GM15510 (cell line): Measurements from ENCODE around the gene IFI44L.

Experiments used
- POLR2A ChIP-seq: IDR thresholded peaks from 3 replicates; pipeline ENCODE4 v1.6.1; 2011; ENCODE audit warnings: borderline replicate concordance; ENCODE audit not compliant: insufficient read length; ENCODE audit errors: extremely low read depth

IFI44L gene

DNA sequence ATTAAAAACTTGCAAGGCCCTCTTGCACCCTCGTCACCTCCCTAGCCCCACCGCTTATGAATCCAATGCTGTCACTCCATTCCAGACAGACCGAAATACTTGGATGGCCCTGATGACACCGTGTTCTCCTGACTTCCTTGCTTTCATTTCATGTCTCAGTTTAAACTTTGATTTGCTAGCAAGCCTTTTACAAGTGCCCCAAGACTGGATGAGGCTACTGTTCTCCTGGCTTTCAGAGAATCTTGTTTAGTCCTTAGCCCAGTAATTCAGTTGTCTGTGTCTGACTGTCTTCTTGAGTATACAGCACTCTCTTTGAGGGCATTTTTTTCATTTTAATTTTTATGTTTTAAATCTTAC lies 824 bp upstream of the IFI44L start:
- no peak for TF ChIP-seq POLR2A

DNA sequence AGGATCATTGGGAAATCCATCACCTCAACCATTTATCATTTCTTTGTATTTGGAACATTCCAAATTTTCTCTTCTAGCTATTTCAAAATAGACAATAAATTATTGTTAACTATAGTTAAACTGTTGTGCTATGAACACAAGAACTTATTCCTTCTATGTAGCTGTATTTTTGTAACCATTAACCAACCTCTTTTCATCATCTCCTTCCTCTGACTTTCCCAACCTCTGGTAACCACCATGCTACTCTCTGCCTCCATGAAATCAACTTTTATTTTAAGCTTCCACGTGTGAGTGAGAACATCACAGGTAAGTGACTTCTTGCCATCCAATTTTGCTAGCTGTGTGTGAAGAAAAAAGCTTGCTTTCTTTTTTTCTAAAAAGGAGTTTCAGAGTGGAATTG lies 418 bp downstream of the IFI44L start:
- no peak for TF ChIP-seq POLR2A

DNA sequence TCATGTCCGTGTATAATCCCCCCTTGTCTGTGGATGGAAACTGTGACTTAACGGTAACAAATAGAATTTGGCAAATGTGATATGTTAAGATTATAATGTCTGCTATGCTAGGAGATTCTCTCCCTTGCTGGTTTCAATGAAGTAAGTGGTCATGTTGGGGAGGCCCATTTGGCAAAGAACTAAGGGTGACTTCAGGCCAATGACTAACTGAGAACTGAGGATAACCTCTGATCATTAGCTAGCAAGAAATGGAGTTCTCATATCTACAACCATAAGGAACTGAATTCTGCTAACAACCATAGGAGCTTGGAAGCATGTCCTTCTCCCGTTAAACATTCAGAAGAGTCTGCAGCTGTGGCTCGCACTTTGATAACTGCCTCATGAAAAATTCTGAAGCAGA lies 2.3 kb downstream of the IFI44L start:
- no peak for TF ChIP-seq POLR2A

DNA sequence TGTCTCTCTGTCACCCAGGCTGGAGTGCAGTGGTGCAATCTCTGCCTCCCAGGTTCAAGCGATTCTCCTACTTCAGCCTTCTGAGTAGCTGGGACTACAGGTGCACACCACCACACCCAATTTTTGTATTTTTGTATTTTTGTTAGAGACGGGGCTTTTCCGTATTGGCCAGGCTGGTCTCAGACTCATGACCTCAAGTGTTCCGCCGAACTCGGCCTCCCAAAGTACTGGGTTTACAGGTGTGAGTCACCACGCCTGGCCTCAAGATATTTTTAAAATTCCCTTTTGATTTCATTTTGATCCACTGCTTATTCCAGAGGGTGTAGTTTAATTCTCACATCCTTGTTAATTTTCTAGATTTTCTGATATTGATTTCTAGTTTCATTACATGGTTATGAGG lies 3.8 kb downstream of the IFI44L start:
- TF ChIP-seq POLR2A: no peak

DNA sequence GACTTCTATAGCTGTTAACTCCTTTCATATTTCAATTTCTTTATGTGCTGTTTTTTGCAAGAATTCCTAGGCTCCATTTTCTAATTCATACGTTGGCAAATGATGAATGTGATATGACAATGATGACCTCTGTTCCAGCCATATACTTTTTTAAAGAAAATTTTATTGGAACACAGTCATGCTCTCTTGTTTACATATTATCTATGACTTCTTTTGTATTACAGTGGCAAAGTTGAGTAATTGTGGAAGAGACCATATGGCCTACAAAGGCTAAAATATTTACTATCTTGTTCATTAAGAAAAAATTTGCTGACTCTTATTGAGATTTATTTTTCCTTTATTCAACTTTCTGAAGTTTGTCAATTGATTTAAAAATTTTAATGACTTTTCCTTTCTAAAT lies 7.1 kb downstream of the IFI44L start:
- TF ChIP-seq POLR2A: no peak

DNA sequence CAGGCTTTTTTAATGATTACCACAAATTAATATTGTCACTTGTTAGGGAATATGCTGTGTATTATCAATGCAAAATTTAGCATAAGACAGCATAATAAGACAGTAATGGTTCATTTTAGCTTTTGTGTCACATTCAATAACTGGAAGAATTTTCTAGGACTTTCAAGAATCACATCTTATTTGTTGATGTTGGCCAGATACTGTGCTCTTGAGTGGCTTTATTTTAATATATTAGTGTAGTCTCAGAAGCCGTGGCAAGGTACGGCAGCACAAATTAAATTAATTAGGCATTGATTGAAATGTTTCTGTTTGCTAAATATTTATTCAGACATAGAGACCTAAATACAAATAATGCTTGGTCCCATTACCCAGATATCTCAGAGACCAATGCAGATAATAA lies 10.4 kb downstream of the IFI44L start:
- no peak for TF ChIP-seq POLR2A

DNA sequence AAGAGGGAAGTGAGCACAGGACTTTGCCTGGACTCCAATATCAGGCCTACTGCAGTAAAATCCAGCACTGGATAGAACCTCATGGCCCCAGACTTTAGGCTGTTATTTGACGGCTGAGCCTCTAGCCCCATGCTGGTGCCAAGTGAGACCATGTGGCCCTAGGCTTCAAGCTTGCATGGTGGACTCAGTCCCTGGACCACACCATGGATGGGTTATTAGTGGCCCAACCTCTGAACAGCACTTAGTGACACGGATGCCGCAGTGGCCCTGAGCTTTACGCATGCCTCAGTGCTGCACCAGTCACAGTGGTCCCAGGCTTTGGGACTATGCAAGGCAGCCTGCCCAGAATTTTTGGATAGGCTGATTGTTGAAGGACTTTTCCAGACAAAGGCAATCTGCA lies 13.0 kb downstream of the IFI44L start:
- TF ChIP-seq POLR2A: peak; percentile 46

DNA sequence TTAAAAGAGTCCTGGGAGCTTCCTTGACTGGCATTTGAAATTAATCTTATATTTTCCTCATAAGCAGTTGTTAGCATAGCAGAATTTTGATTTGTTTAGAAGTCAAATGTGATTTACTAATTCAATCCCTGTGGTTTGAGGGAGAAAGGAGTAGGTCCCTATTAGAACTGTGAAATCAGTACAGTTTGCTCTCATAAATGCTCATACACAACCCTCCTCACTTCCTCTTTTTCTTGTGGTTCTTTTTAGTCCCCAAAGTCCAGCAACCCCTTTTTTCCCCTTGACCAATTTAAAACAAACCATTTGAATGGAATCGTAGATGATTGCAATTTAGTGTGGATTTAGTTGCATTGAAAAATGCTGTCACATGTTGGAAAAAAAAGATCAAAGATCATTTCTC lies 20.2 kb downstream of the IFI44L start:
- no peak for TF ChIP-seq POLR2A

DNA sequence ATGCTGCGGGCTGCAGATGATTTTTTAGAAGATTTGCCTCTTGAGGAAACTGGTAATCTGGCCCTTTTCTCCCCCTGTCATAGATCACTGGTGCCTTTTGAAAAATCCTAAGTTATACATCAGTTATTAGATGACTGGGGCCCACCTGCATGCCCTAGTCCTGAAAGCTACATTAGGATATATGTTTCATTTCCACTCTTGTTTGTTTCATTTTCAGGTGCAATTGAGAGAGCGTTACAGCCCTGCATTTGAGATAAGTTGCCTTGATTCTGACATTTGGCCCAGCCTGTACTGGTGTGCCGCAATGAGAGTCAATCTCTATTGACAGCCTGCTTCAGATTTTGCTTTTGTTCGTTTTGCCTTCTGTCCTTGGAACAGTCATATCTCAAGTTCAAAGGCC lies 21.3 kb downstream of the IFI44L start:
- TF ChIP-seq POLR2A: no peak

DNA sequence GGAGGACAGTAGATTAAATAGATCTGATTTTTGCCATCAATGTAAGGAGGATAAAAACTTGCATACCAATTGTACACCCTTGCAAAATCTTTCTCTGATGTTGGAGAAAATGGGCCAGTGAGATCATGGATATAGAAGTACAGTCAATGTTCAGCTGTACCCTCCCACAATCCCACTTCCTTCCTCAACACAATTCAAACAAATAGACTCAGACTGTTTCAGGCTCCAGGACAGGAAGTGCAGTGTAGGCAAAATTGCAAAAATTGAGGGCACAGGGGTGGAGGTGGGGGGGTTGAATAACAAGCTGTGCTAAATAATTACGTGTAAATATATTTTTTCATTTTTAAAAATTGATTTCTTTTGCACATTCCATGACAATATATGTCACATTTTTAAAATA lies 25.5 kb downstream of the IFI44L start:
- TF ChIP-seq POLR2A: no peak

DNA sequence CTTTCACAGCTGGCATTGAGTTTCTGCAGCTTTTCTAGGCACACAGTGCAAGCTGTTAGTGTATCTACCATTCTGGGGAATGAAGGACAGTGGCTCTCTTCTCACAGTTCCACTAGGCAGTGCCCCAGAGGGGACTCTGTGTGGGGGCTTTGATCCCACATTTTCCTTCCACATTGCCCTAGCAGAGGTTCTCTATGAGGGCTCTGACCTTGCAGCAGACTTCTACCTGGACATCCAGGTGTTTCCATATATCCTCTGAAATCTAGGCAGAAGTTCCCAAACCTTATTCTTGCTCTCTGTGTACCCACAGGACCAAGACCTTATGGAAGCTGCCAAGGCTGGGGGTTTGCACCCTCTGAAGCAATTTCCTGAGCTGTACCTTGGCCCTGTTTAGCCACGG lies 27.0 kb downstream of the IFI44L start:
- TF ChIP-seq POLR2A: no peak

DNA sequence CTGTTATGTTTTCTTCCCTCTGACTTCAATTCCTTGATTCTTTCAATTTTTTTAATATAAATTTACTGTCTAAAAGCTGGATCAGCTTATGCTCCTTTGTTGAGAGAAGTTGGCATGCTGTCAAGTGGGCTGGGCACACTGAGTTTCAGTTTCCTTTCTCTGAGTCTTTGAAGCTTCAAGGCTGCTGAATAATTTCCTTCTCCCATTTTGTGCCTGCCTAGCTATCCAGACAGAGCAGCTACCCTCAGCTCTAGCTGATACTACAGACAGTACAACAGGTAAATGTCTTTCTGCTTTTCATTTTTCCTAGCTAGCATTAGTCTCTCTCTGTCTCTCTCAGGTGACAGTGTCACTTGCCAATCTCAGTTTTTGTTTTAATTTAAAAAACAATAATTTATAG lies 29.4 kb downstream of the IFI44L start, which contains the start of gene IFI44:
Gene IFI44 (plus strand): TSS at position 204 of the 400 bp plus-strand sequence. CDS start 365 bp downstream, outside the sequence.
- TF ChIP-seq POLR2A: peak; percentile 65

DNA sequence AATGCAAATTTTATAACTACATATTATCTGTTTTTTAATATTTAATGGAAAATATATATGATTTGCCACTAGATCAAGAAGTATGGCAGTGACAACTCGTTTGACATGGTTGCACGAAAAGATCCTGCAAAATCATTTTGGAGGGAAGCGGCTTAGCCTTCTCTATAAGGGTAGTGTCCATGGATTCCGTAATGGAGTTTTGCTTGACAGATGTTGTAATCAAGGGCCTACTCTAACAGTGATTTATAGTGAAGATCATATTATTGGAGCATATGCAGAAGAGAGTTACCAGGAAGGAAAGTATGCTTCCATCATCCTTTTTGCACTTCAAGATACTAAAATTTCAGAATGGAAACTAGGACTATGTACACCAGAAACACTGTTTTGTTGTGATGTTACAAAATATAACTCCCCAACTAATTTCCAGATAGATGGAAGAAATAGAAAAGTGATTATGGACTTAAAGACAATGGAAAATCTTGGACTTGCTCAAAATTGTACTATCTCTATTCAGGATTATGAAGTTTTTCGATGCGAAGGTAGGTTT lies 29.9 kb downstream of the IFI44L start:
- no peak for TF ChIP-seq POLR2A

DNA sequence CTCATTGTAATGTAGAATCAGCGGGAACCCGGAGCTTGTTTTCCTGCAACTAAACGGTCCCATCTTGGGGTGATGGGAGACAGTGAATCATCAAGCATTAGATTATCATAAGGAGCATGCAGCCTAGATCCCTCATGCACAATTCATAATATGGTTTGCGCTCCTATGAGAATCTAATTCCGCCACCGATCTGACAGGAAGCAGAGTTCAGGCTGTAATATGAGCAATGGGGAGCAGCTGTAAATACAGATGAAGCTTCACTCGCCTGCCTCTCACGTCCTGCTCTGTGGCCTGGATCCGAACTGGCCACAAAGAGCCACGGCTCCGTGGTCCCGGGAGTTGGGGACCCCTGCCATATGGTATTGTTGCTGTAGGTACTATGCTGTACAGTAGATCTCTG lies 31.0 kb downstream of the IFI44L start:
- TF ChIP-seq POLR2A: no peak

DNA sequence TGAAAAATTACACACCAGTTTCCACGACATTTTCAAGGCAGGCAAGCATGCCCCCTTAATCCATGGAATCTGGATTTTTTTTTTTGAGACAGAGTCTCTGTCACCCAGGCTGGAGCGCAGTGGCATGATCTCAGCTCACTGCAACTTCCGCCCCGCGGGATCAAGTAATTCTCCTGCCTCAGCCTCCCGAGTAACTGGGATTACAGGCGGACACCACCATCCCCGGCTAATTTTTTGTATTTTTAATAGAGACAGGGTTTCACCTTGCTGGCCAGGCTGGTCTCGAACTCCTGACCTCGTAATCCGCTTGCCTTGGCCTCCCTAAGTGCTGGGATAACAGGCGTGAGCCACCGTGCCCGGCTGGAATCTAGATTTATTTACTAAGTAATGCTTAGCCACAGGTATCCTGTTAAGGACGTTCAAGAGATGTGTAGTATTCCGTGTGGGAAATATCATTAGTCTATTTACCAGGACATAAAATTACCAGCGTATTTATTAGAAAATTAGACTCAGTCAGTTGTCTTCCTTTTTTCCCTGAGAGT lies 31.8 kb downstream of the IFI44L start:
- no peak for TF ChIP-seq POLR2A

DNA sequence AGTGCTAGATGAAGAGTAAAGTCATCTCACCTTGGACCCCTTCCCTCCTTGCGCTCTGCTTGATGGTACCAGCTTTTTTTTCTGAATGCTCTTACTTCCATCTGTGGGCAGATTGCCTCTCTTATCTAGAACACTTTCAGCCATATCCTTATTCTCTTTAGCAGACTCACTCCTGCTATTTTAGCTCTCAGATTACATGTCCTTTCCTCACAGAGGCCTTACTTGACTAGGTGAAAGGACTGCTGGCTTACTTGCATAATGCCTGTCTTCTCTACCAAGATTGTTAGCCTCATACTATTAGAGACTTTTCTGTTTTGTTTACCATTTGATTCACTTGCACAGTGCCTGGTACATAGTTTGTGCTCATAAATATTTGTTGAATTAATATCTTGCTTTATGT lies 38.7 kb downstream of the IFI44L start:
- TF ChIP-seq POLR2A: no peak

DNA sequence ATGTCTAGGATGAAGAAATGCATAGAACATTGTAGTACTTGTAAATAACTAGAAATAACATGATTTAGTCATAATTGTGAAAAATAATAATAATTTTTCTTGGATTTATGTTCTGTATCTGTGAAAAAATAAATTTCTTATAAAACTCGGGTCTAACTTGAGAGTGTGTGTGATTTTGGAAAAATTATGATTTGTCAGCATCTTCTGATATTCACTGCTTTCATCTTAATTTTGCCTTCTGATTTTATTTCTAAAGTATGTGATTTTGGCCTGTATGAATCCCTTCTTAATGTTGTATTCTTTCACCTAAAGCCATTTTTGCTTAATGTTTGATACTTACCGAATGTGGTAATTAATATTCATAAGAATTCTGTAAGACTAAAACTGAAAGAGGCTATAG lies 43.7 kb downstream of the IFI44L start:
- no peak for TF ChIP-seq POLR2A

DNA sequence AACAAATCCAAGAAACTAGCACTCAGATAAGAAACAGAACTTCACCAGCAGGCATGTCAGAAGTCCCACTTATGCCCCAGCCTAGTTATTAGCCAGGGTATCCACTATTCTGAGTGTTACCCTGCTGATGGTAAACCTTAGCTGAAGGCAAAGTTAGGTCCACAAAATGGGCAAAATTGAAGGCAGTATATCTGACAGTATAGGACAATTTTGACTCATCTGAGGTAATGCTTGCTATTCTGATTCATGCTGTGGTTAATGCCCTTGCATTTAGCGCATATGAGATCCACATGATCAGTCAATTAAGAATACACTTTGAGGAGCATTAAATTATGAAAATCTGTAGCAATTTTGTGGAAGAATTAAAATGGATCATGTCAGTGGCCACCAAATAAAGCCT lies 44.5 kb downstream of the IFI44L start:
- no peak for TF ChIP-seq POLR2A

DNA sequence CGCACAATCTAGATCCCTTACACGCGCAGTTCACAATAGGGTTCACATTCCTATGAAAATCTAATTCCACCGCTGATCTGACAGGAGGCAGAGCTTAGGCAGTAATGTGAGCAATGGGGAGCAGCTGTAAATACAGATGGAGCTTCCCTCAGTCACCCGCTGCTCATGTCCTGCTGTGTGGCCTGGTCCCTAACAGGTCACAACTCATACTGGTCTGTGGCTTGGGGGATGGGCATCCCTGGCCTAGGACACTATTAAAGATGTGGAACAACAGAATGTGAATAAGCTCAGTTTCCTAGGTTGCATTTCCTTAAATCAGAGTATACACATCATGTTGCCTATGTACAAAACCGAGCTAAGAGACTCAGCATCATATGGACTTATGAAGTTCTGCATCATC lies 45.6 kb downstream of the IFI44L start:
- no peak for TF ChIP-seq POLR2A
